Duodenal mucosa (tissue), 2 donors: ENCODE results near the gene HES7.
A peak's percentile ranks its signal among the peaks of the same experiment; 100 is the strongest.

ENCODE experiments used
- H3K27ac ChIP-seq: one replicate; pipeline ENCODE4 v1.7.0; 2013; ENCODE audit warnings: low read depth, low read length
- H3K27me3 ChIP-seq, 2 donors: one replicate each; pipeline ENCODE4 v1.7.0; 2013; ENCODE audit warnings: low read length in 2 of 2, control low read depth in 1 of 2; ENCODE audit not compliant: insufficient read depth in 2 of 2, control insufficient read depth in 1 of 2
- H3K36me3 ChIP-seq, 2 donors: one replicate each; pipeline ENCODE4 v1.7.0; 2013; ENCODE audit warnings: low read length in 2 of 2, control low read depth in 1 of 2; ENCODE audit not compliant: insufficient read depth in 2 of 2, control insufficient read depth in 1 of 2
- H3K4me1 ChIP-seq, 2 donors: one replicate each; pipeline ENCODE4 v1.7.0; 2013; ENCODE audit warnings: low read length in 2 of 2, control low read depth in 1 of 2; ENCODE audit not compliant: insufficient read depth in 2 of 2, control insufficient read depth in 1 of 2
- H3K4me3 ChIP-seq, 2 donors: one replicate each; pipeline ENCODE4 v1.7.0; 2013; ENCODE audit warnings: low read length in 2 of 2, low read depth in 1 of 2
- H3K9ac ChIP-seq, 2 donors: one replicate each; pipeline ENCODE4 v1.7.0; 2013; ENCODE audit warnings: low read length in 2 of 2, low read depth in 1 of 2
- H3K9me3 ChIP-seq, 2 donors: one replicate each; pipeline ENCODE4 v1.7.0; 2013; ENCODE audit warnings: low read length in 2 of 2, control low read depth in 1 of 2; ENCODE audit not compliant: control insufficient read depth in 1 of 2

HES7 gene

DNA sequence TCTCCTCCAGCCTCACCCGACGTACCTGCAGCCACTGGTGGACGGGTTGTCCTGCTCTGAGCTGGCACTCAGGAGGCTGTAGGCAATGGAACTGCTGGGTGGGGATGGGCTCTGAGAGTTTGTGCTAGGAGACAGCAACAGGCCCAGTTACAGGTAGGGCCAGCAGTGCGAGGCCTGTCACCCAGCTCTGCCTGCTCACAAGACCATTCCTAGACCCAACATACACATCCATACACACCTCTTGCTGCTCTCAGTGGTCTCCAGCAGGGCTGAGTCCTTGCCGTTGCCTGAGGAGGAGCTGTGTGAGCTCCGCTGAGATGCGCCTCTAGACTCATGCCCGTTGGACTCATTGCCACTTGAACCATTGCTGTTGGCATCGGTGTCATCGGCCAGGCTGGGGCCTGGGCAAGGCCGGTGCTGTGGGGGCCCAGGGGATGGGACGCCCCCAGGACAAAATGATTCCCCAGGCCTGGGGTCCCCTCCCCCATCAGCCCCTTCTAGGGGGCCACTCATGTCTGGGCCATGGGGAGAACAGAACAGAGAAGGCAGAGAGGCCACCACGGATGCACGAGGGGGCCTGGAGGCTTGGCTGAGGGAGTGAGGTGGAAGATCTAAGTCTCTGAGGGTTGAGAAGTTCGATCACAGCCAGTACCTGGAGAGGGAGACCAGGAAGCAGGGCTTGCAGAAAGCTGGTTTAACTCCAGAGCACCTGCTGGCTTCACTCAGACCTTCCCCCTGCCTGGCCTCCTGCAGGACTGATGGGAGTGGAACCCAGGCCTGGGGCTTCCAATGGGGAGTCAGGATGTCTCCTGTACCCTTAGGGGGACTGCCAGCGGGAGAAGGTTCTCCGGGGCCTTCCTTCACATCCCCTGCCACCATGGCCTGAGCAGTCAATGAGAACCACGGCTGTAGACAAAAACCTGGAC lies 26.6 kb upstream of the HES7 start:
- Histone ChIP-seq H3K36me3 (peaks cover 45 to 49% of the 10 kb centered on the region in 2 donors), H3K27me3 (no peaks in the 10 kb centered on the region), H3K27ac (peak overlapping the region; percentile 98), H3K9me3 (no peaks in the 10 kb centered on the region), H3K4me3 (peak overlapping the region; percentile 82 to 87), H3K9ac (peak overlapping the region; percentile 59 to 100), H3K4me1 (peaks cover 39 to 42% of the 10 kb centered on the region in 2 donors)

- Histone ChIP-seq H3K9ac (no peak overlapping the region), H3K27me3 (no peaks in the 10 kb centered on the region), H3K36me3 (peaks cover 46 to 53% of the 10 kb centered on the region in 2 donors), H3K4me3 (no peak overlapping the region), H3K4me1 (peaks cover 31 to 33% of the 10 kb centered on the region in 2 donors), H3K27ac (no peak overlapping the region), H3K9me3 (no peaks in the 10 kb centered on the region)
These were observed 25.7 kb upstream of the HES7 start for GRCh38 chr17:8149419-8150193.

DNA sequence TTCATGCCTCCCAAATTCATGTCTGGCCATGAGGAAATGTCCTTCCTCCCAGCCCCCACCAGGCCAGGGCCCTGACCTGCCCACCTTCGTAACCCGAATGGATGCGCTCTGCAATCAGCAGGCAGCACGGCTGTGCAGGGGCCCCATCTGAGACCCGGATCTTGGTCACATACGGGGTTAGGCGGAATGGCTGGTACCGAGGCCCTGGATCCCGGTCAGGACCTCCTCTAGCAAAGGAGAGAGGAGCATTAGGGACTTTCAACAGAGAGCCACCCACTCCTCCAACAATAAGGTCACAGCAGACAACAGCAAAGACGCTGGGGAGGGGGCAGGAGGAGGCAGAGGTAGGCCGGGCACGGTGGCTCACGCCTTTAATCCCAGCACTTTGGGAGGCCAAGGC lies 24.7 kb upstream of the HES7 start:
- no peak overlapping the region for H3K9ac ChIP-seq
- H3K27me3 ChIP-seq: no peaks in the 10 kb centered on the region
- no peak overlapping the region for H3K4me3 ChIP-seq
- H3K27ac ChIP-seq: no peak overlapping the region
- peaks cover 23 to 26% of the 10 kb centered on the region in 2 donors for H3K4me1 ChIP-seq
- H3K9me3 ChIP-seq: no peaks in the 10 kb centered on the region
- peaks cover 55 to 63% of the 10 kb centered on the region in 2 donors for H3K36me3 ChIP-seq

GRCh38 chr17:8147805-8148404 lies 24.0 kb upstream of the HES7 start:
- no peak overlapping the region for H3K27ac ChIP-seq
- no peaks in the 10 kb centered on the region for H3K9me3 ChIP-seq
- no peak overlapping the region for H3K4me3 ChIP-seq
- H3K36me3 ChIP-seq: peaks cover 55 to 70% of the 10 kb centered on the region in 2 donors
- no peak overlapping the region for H3K9ac ChIP-seq
- H3K4me1 ChIP-seq: peaks cover 17 to 19% of the 10 kb centered on the region in 2 donors
- H3K27me3 ChIP-seq: no peaks in the 10 kb centered on the region

DNA sequence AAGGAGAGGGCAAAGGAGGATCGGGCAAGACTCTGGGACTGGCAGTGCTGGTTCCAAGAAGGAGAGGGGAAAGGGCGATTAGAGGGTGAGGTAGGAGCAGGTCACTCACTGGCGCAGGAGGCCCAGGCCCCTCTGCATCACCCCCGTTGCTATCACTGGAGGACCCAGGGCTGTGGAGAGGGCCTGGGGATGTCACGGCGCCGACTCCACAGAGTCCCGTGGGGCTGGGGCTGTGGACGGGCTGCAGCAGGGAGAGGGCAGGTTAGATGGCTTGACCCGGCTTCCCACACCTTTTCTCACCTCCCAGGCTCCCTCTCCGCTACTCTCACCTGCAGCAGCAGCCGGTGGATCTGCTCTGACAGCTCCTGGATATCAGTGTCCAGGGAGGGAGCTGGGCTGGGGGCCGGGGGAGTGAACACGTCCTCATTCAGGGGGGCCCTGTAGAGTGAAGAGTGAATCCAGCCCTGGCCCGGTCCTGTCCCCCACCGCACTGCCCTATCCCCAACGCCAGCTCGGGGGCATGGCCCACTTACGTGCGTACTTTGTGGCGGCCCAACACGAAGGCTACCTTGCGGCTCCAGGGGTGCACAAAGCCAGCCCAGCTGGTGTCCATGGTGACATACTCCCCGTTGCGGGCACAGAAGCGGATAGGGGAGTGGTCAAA lies 23.4 kb upstream of the HES7 start:
- no peak overlapping the region for H3K9ac ChIP-seq
- H3K4me3 ChIP-seq: no peak overlapping the region
- H3K4me1 ChIP-seq: peaks cover 11 to 14% of the 10 kb centered on the region in 2 donors
- peaks cover 59 to 76% of the 10 kb centered on the region in 2 donors for H3K36me3 ChIP-seq
- H3K27ac ChIP-seq: no peak overlapping the region
- no peaks in the 10 kb centered on the region for H3K9me3 ChIP-seq
- H3K27me3 ChIP-seq: no peaks in the 10 kb centered on the region

- Histone ChIP-seq H3K27me3 (no peaks in the 10 kb centered on the region), H3K4me3 (no peak overlapping the region), H3K36me3 (peaks cover 66 to 83% of the 10 kb centered on the region in 2 donors), H3K4me1 (peaks cover 11 to 12% of the 10 kb centered on the region in 2 donors), H3K9me3 (no peaks in the 10 kb centered on the region), H3K27ac (no peak overlapping the region), H3K9ac (no peak overlapping the region)
These were observed 22.7 kb upstream of the HES7 start for GRCh38 chr17:8146381-8147140.

- Histone ChIP-seq H3K27me3 (no peaks in the 10 kb centered on the region), H3K9ac (no peak overlapping the region), H3K9me3 (no peaks in the 10 kb centered on the region), H3K27ac (no peak overlapping the region), H3K4me3 (no peak overlapping the region), H3K4me1 (peaks cover 6% of the 10 kb centered on the region in 2 donors), H3K36me3 (peaks cover 72 to 90% of the 10 kb centered on the region in 2 donors)
These were observed 21.9 kb upstream of the HES7 start for GRCh38 chr17:8145811-8146210.

GRCh38 chr17:8144401-8145231 lies 20.7 kb upstream of the HES7 start:
- Histone ChIP-seq H3K9ac (no peak overlapping the region), H3K27ac (no peak overlapping the region), H3K9me3 (no peaks in the 10 kb centered on the region), H3K4me1 (no peaks in the 10 kb centered on the region), H3K27me3 (no peaks in the 10 kb centered on the region), H3K36me3 (peaks cover 66 to 91% of the 10 kb centered on the region in 2 donors), H3K4me3 (no peak overlapping the region)
